Aorta (tissue), 5 donors: Measurements from ENCODE around the gene PDP2. TPM values are rescaled to one million over a fixed set of nuclear protein-coding genes. Genes with fewer than 3 reads are reported as not detected.

ENCODE experiments used
- ATAC-seq: fragments of 200-7000 bp; cut with Tn5 transposase; one replicate; pipeline ENCODE4 v1.9.1; 2022; ENCODE audit warnings: moderate library complexity; ENCODE audit not compliant: low FRiP score
- DNase-seq, 2 donors: peaks; one replicate each; pipeline ENCODE4 v3.0.0-alpha.2; 2020
- H3K27ac ChIP-seq, 2 donors: one replicate each; pipeline ENCODE4 v1.5.1; 2013; ENCODE audit warnings: low read length in 2 of 2, mild to moderate bottlenecking in 2 of 2, moderate library complexity in 2 of 2, control low read depth in 1 of 2, inconsistent platforms in 1 of 2, low read depth in 1 of 2
- H3K27me3 ChIP-seq, 2 donors: one replicate each; pipeline ENCODE4 v1.6.1; 2013; ENCODE audit warnings: control low read depth in 1 of 2, low read length in 1 of 2, mild to moderate bottlenecking in 1 of 2, moderate library complexity in 1 of 2; ENCODE audit not compliant: insufficient read depth in 2 of 2, control insufficient read depth in 1 of 2
- H3K36me3 ChIP-seq, 2 donors: one replicate each; pipeline ENCODE4 v1.6.1; 2013; ENCODE audit warnings: control low read depth in 1 of 2, low read length in 1 of 2, mild to moderate bottlenecking in 1 of 2; ENCODE audit not compliant: insufficient read depth in 2 of 2, control insufficient read depth in 1 of 2
- H3K4me1 ChIP-seq, 2 donors: one replicate each; pipeline ENCODE4 v1.6.1; 2013; ENCODE audit warnings: low read length in 2 of 2, control low read depth in 1 of 2, mild to moderate bottlenecking in 1 of 2, moderate library complexity in 1 of 2; ENCODE audit not compliant: insufficient read depth in 2 of 2, control insufficient read depth in 1 of 2
- H3K4me3 ChIP-seq, 2 donors: one replicate each; pipeline ENCODE4 v1.5.1; 2013; ENCODE audit warnings: low read length in 2 of 2, control low read depth in 1 of 2, mild to moderate bottlenecking in 1 of 2
- H3K9me3 ChIP-seq: one replicate; pipeline ENCODE4 v1.6.1; 2013; ENCODE audit warnings: mild to moderate bottlenecking, low read length; ENCODE audit not compliant: control insufficient read depth
- WGBS, 2 donors: extraction: QIAGEN DNeasy Blood & Tissue Kit; methylation state at CpG; one replicate each; pipeline ENCODE4 v1.1.7; 2013; 5-methylcytosine and 5-hydroxymethylcytosine counted together
- intact Hi-C, 2 donors: fragments of 100-400 bp; cut with DNase I; formaldehyde crosslinking; loops; one replicate each; pipeline versions ENCODE4 v1.14.2 to v1.15.0; 2022
- polyA plus RNA-seq, 2 donors: library from polyadenylated mRNA; stranded (reverse); fragments of 200-250 nt; gene quantifications; one replicate each; pipeline ENCODE4 v1.2.3, GENCODE V29; 2013
- total RNA-seq, 2 donors: library from RNA; stranded (reverse); fragmentation: NEBNext Ultra II Directional; extraction: Animal tissue kit (Norgen Biotek cat#: 25700); gene quantifications; one replicate each; pipeline ENCODE4 v1.2.1, GENCODE V29; 2021
- donor health status: healthy with polysubstance abuse.
- donor health status: Bipolar disorder and iron deficiency.
- donor health status: DM: no; HTN: no; CAD: no.
- donor health status: DM: no; HTN: no; CAD: no.
- donor health status: DM: yes; HTN: yes; CAD: no.

PDP2 gene
- total and polyA plus RNA-seq, 4 donors: 2.1 to 10.9 (median 5.7) TPM

DNA sequence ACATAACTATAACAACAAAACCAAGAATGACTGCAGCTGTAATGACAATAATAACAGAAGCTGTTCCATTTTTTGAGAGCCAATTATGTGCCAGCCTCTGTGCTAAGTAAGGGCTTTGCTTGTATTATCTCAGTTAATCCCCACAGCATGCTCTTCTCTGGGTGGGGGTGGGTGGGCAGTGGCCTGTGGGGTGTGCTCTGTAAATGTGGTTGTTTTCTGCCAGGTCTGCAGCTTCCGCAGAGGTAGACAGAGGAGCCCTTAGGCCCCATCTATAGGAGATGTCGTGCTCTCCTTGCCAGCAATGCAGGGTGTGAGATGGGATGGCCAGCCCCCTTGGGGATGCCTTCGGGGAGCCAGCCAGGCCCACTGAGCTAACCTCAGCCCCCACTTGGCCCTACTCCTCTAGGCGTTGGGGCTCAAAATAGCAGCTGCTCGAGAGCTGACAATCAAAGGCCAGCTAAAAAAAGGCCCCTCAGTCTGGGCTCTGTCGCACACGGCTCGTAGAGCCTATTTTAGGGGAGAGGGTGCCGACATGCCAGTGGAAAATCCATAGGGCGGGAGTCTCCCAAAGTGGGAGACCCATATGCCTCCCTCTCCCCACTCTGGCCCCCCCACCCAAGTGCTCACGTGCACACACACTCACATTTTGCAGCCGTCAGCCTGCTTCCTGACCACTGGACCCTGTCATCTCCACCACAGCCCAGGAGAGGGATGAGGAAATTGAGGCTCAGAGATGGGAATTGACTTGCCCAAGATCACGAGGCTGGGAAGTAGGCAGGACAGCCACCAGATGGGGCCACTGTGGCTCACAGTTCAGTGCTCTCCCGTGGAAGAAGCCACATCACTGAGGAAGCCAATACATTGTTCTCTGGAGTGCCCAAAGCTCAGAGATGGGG is 22.6 kb downstream of the PDP2 start:
- no peaks in the 10 kb centered on the region for H3K36me3 ChIP-seq
- ATAC-seq (no peak), DNase-seq (peak in 1 of 2 donors; percentile 69)
- H3K9me3 ChIP-seq: no peaks in the 10 kb centered on the region
- H3K27ac ChIP-seq: peak overlapping the region; percentile 60 to 86
- peaks cover 4% of the 10 kb centered on the region in 2 donors for H3K4me1 ChIP-seq
- intact Hi-C loops: loop anchor here in 1 of 2 donors (1.0 to 5.0 kb wide), 2 partner anchors 20 to 114 kb away; no protein-coding TSS in a partner anchor
- WGBS, 2 donors: 5 to 16% methylated on average over 13 to 14 of the region's 14 CpGs
- no peak overlapping the region for H3K4me3 ChIP-seq
- H3K27me3 ChIP-seq: no peaks in the 10 kb centered on the region

DNA sequence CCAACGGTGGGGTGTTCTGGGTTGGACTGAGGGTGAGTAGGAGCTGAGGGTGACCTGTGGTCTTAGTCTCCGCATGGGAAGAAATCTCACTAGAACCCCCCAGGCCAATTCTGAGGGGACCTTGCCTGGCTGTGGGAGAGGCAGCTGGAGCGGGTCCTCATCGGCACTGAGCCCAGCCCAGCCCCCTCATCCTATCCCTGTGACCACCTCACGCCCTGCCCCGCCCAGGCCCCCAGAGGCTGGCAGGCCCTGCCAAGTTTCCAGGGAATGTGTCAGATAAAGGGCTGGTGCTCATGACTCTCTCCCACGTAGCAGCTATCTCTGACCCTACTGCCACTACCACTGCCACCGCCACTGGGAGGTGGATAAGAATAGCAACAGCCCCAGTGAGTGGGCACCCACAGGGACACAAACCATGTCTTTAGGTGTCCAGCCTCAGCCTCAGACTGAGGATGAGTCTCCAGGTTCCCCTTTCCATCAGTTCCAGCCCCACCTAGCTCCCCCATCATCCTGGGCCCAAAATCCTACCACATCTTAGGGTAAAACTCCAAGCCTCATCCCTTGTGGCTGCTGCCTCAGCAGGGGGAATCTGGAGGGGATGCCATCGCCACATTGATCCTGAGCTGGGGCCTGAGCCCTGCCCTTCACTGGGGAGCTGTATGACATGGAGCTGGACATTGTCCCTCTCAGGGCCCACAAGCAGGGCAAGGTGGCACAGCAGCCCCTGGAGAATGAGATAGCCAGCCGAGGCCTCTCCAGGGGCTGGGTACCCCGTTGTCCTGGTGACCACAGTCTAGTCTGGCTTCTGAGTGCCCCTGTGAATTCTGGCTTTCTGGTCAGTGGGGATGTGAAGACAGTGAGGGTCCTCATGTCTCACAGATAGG is 23.5 kb downstream of the PDP2 start:
- Histone ChIP-seq H3K36me3 (no peaks in the 10 kb centered on the region), H3K27ac (peak overlapping the region; percentile 60 to 86), H3K27me3 (no peaks in the 10 kb centered on the region), H3K9me3 (no peaks in the 10 kb centered on the region), H3K4me3 (no peak overlapping the region), H3K4me1 (peaks cover 4% of the 10 kb centered on the region in 2 donors)
- ATAC-seq (no peak), DNase-seq (peak in 1 of 2 donors; percentile 81)
- WGBS, 2 donors: 45 to 52% methylated on average over 11 of the region's 11 CpGs
- intact Hi-C loops: loop anchor here in 1 of 2 donors (1.0 to 5.0 kb wide), 2 partner anchors 20 to 114 kb away; no protein-coding TSS in a partner anchor

DNA sequence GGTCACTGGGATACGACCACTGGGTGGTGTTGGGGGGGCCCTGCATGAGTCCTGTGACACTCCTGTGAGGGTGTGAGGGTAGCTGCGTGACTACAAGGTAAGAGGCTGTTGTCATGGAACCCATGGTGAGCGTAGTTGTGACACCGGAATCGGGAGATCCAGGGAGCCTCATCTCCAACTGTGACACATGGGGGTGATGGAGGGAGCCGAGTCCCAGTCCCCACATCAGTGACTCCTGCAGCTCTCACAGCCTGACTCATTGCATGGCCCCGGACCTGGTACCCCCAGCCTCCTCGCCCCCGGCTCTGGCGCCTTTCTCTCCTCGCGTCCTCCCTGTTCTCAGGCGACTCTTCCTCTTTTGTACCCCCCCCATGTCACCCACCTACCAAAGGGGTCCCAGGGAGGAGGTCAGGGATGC is 24.1 kb downstream of the PDP2 start:
- Histone ChIP-seq H3K9me3 (no peaks in the 10 kb centered on the region), H3K27ac (peak overlapping the region; percentile 46 to 60), H3K27me3 (no peaks in the 10 kb centered on the region), H3K4me1 (peaks cover 2 to 4% of the 10 kb centered on the region in 2 donors), H3K4me3 (no peak overlapping the region), H3K36me3 (no peaks in the 10 kb centered on the region)
- peak; percentile 22 to 73 for DNase-seq
- WGBS, 2 donors: 80 to 87% methylated on average over 13 of the region's 13 CpGs
- ATAC-seq: no peak
- intact Hi-C loops: loop anchor here in 1 of 2 donors (5.0 kb wide), 1 partner anchor 113 kb away; no protein-coding TSS in a partner anchor

DNA sequence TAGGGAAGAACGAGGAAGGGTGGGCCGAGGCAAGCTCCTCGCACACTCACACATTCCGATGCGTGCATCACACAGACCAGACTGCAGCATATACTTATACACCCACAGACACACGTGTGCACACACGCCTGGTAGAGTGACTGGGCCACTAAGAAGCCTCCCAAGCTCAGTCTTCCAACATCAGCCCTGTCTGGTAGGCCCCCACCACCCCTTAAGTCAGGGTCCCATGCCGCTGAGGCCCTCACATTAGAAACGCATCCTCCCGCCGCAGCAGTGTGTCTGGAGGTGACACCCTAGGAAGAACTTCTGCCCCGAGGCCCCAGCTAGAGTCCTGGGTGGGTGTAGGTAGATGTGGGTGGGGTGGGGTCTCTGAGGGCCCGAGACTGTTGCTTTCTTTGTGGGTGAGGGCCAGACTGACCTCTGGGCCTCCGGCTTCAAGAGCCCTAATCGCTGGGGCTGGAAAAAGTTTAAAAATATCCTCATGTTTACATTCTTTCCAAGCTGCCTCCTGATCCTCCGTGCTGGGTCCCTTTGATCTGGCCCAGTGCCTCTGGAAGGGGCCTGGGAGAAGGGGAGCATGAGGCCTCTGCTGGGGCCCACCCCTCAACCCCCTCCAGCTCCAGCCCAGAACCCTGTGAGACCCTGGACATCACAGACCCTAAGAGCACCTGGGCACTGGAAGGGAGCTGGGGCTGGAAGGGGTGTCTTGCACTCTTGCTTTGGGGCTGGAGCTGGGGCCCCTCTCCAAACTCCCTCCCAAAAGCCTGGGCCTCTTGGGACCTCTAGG is 24.7 kb downstream of the PDP2 start:
- DNase-seq: peak in 1 of 2 donors; percentile 57

DNA sequence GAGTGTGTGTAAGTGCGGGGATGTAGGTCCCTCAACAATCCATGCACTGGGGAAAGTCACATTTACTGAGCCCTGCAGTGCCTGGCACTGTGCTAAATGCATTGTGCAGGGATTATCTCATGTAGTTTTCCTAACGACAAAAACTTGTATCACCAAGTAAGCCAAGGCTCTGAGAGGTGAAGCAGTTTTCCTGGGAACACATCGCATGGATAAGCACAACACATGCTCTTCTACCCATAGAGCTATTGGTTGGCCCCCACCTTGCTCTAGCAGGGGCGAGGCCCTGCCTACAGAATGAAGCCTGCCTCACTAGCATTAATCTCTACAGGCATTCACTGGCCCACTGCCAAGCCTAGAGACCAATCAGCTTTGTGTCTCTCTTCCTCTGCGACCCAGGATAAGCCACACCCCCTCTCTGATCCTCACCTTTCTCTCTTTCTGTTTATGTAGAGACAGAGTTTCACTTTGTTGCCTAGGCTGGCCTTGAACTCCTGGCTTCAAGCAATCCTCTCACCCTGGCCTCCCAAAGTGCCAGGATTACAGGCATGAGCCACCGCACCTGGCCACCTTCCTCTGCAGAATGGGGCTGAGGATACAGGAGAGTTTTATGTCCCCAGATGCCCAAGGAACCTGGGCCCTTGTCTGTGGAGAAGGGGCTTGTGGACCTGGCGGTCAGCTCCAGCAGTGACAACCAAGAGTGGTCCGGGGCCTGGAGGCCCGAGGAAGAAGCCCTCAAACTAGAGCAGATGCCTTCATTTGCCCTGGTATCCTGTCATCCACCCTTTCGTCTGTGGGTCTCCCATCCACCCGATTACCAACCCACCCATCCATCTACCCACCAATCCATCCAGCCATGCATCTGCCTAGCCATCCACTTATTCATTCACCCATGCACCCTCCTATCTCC is 25.6 kb downstream of the PDP2 start:
- 59 to 65% methylated on average over 11 of the region's 11 CpGs for WGBS, 2 donors
- ATAC-seq (no peak), DNase-seq (peak in 1 of 2 donors; percentile 69)
- H3K27me3 ChIP-seq: no peaks in the 10 kb centered on the region
- no peaks in the 10 kb centered on the region for H3K36me3 ChIP-seq
- intact Hi-C loops: no loop called here
- H3K4me3 ChIP-seq: no peak overlapping the region
- no peak overlapping the region for H3K27ac ChIP-seq
- peaks cover 0 to 4% of the 10 kb centered on the region in 2 donors for H3K4me1 ChIP-seq
- H3K9me3 ChIP-seq: no peaks in the 10 kb centered on the region

More for the DNA sequence above, 24.7 kb downstream of the PDP2 start:
- Histone ChIP-seq H3K4me3 (no peak overlapping the region), H3K36me3 (no peaks in the 10 kb centered on the region), H3K27ac (peak overlapping the region; percentile 3 to 60), H3K27me3 (no peaks in the 10 kb centered on the region), H3K9me3 (no peaks in the 10 kb centered on the region), H3K4me1 (peaks cover 0 to 4% of the 10 kb centered on the region in 2 donors)
- intact Hi-C loops: loop anchor here in 1 of 2 donors (5.0 kb wide), 1 partner anchor 112 kb away; no protein-coding TSS in a partner anchor
- 21 to 34% methylated on average over 16 of the region's 16 CpGs for WGBS, 2 donors
- ATAC-seq: no peak

DNA sequence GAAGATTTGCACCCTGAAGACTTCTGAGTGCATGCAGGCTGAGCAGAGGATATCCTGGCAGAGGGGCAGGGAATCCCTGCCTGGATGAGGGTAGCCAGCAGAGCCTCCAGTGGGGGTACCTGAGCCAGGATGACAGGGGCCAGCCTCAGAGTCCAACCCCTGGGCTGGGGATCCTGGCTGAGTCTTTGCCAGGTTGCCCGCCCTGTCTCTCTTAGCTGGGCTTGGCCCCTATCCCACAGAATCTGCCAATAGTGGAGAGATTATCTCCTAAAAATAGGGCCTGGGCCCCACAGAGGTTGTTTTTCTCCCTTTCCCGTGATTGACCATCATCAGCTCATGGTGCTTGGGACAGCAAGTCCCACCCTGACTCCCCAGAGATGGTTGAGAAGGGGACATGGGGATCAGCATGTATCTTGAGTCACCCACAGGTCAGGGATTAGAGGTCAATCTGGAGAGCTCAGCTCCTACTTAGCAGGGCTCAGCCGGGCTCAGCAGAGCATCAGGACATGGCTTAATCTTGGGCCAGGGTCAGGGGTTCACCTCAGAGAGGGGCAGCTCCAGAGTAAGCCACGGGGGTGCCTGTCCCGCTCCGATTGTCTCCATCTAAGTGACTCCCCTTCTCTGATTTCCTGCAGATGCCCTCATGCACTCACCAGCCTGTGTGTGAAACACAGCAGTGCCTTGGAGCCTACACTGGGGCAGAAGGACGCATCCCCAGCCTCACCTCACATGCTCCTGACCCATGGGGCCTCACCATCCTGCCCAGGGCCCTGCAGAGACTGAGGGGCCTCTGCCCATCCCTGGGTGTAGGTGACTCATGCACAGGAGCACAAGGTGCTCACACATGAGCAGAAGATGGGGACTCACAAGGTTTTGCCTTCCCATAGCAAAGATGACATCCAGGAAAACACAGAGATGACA is 26.9 kb downstream of the PDP2 start:
- ATAC-seq: no peak

DNA sequence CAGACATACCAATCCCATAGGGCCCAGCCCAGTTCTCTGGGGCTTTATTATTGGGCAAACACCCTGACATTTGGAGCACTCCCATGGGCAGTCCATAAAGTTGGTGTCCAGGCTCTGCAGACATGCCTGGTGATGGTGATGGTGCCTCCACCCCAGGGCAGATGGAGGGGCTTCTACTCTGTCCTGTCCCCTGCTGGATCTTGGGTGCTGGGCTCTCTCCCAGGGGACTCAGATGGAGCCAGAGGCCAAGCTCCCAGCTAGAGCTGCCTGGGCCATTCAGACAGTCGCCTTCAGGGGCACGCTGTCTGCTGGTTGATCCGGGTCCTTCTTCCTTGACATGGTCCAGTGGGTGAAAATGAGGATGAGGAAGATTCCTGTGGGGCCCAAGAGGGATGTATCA is 27.8 kb downstream of the PDP2 start:
- Histone ChIP-seq H3K36me3 (no peaks in the 10 kb centered on the region), H3K4me3 (no peak overlapping the region), H3K9me3 (no peaks in the 10 kb centered on the region), H3K4me1 (no peaks in the 10 kb centered on the region), H3K27ac (no peak overlapping the region), H3K27me3 (no peaks in the 10 kb centered on the region)
- WGBS, 2 donors: 94 to 96% methylated on average over 3 of the region's 3 CpGs
- DNase-seq (peak in 1 of 2 donors; percentile 25), ATAC-seq (no peak)
- intact Hi-C loops: no loop called here

More for the DNA sequence above, 26.9 kb downstream of the PDP2 start:
- no peak overlapping the region for H3K4me3 ChIP-seq
- no peaks in the 10 kb centered on the region for H3K27me3 ChIP-seq
- H3K9me3 ChIP-seq: no peaks in the 10 kb centered on the region
- peak in 1 of 2 donors; percentile 65 for DNase-seq
- H3K27ac ChIP-seq: no peak overlapping the region
- intact Hi-C loops: no loop called here
- no peaks in the 10 kb centered on the region for H3K4me1 ChIP-seq
- H3K36me3 ChIP-seq: no peaks in the 10 kb centered on the region
- 69 to 76% methylated on average over 7 of the region's 7 CpGs for WGBS, 2 donors
